Measurements from ENCODE around the gene SNX25. TPM values are rescaled to one million over a fixed set of nuclear protein-coding genes. Genes with fewer than 3 reads are reported as not detected.

The SNX25 gene
- total and polyA plus RNA-seq, 2 donors (not counting 1 experiment from before 2014, with no cell fraction given) = 12.0 to 77.6 TPM

DNA sequence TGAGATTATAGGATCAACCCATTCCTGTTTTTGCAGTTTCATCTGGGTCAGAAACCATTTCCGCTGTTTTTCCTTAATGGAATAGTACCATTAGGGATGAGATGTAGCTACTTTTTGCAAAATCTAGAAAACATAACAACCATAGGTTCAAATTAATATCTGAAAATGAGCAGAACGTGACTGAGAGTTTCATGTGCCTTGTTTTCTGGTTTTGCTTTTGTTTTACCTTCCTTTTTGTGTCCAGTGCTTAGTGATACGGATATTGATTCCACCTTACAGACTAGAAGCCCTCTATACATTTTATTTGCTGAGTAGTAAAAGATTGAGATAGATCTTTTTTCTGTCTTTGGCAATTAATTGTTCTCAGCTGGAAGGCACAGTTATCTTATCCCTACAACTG, 46.5 kb downstream of the SNX25 start:
- peaks cover 44% of the 10 kb centered on the region for H3K4me1 Mint-ChIP-seq
- H3K9me3 ChIP-seq (ENCODE audit: control extremely low read depth in 1 of 3, control insufficient read depth in 2 of 3, insufficient read depth in 1 of 3, low read length in 2 of 3) = no peaks in the 10 kb centered on the region
- peak overlapping the region; percentile 36 for H3K4me2 ChIP-seq (replicated peaks; ENCODE audit: low read depth, low read length, poor library complexity, severe bottlenecking)
- intact Hi-C loops (cut with micrococcal nuclease) = no loop called here
- H3K9ac ChIP-seq (ENCODE audit: low read length) = peak overlapping the region; percentile 23
- no peaks in the 10 kb centered on the region for H3K27me3 Mint-ChIP-seq
- H3K4me1 ChIP-seq (ENCODE audit: control insufficient read depth in 2 of 2, insufficient read depth in 2 of 2, low read length in 2 of 2) = peaks cover 22 to 27% of the 10 kb centered on the region in 2 donors
- peaks cover 79% of the 10 kb centered on the region for H3K79me2 ChIP-seq (ENCODE audit: control insufficient read depth, insufficient read depth, low read length)
- TF ChIP-seq, protein P1, sequence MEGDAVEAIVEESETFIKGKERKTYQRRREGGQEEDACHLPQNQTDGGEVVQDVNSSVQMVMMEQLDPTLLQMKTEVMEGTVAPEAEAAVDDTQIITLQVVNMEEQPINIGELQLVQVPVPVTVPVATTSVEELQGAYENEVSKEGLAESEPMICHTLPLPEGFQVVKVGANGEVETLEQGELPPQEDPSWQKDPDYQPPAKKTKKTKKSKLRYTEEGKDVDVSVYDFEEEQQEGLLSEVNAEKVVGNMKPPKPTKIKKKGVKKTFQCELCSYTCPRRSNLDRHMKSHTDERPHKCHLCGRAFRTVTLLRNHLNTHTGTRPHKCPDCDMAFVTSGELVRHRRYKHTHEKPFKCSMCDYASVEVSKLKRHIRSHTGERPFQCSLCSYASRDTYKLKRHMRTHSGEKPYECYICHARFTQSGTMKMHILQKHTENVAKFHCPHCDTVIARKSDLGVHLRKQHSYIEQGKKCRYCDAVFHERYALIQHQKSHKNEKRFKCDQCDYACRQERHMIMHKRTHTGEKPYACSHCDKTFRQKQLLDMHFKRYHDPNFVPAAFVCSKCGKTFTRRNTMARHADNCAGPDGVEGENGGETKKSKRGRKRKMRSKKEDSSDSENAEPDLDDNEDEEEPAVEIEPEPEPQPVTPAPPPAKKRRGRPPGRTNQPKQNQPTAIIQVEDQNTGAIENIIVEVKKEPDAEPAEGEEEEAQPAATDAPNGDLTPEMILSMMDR (IDR thresholded peaks at IDR 0.05) = no peak
- no peak for TF ChIP-seq EZH2 (IDR thresholded peaks at IDR 0.05; ENCODE audit: borderline replicate concordance, insufficient read depth, low read depth, low read length, poor library complexity, severe bottlenecking)
- peak overlapping the region in 1 of 2 donors; percentile 43 for H3K27ac ChIP-seq (ENCODE audit: low read length in 2 of 2)
- H3K9me3 Mint-ChIP-seq (ENCODE audit: insufficient read depth) = no peaks in the 10 kb centered on the region
- POLR2A ChIA-PET = interaction anchor here (0.6 kb wide), 1 partner anchor 11 kb away, joined by 3 read pairs; no protein-coding TSS in a partner anchor
- CTCF ChIA-PET = interaction anchor here (1.2 kb wide), 1 partner anchor 10 kb away, joined by 4 read pairs; no protein-coding TSS in a partner anchor
- no peaks in the 10 kb centered on the region for H3K27me3 ChIP-seq (replicated peaks in 1 of 4; ENCODE audit: control extremely low read depth in 1 of 4, control insufficient read depth in 3 of 4, insufficient read depth in 4 of 4, low read length in 3 of 4)
- WGBS (ENCODE audit: insufficient coverage) = no CpG with 5 or more reads among the region's 3 CpGs
- H4K20me1 ChIP-seq (ENCODE audit: control insufficient read depth, insufficient read depth, low read length, poor library complexity, severe bottlenecking) = peaks cover 5% of the 10 kb centered on the region
- peak overlapping the region in 2 of 5 experiments; percentile 38 to 40 for H3K4me3 ChIP-seq (ENCODE audit: control extremely low read depth in 1 of 5, extremely low read depth in 1 of 5, insufficient read depth in 1 of 5, low read depth in 2 of 5, low read length in 4 of 5)
- peaks cover 3 to 23% of the 10 kb centered on the region in 2 experiments for H3K36me3 ChIP-seq (replicated peaks in 1 of 2; ENCODE audit: control extremely low read depth in 1 of 2, control insufficient read depth in 1 of 2, extremely low read depth in 1 of 2, insufficient read depth in 2 of 2, low read length in 1 of 2)
- DNase-seq (peak; percentile 43), ATAC-seq (ENCODE audit: low read depth) (no peak)
- H3K4me3 Mint-ChIP-seq = no peak overlapping the region
- H3K27ac Mint-ChIP-seq = peak overlapping the region; percentile 4
- H2AFZ ChIP-seq (ENCODE audit: insufficient read depth, low read depth, low read length, poor library complexity, severe bottlenecking) = no peak overlapping the region

DNA sequence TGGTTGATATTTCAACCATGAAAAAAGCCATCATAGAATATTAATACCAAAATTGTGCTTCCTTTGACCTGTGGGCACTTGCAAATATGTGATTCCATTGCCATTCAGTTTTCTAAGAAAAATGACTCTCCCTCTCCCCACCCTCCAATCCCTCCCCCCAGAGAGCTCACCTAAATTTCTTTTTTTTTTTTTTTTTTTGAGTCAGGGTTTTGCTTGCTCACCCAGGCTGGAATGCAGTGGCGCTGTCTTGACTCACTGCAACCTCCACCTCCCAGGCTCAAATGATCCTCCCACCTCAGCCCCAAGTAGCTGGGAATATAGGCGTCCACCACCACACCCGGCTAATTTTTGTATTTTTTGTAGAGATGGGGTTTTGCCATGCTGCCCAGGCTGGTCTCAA, 47.0 kb downstream of the SNX25 start:
- Histone ChIP-seq H4K20me1 (ENCODE audit: control insufficient read depth, insufficient read depth, low read length, poor library complexity, severe bottlenecking) (peaks cover 5% of the 10 kb centered on the region), H3K4me3 (ENCODE audit: control extremely low read depth in 1 of 5, extremely low read depth in 1 of 5, insufficient read depth in 1 of 5, low read depth in 2 of 5, low read length in 4 of 5) (no peak overlapping the region), H3K4me1 (ENCODE audit: control insufficient read depth in 2 of 2, insufficient read depth in 2 of 2, low read length in 2 of 2) (peaks cover 22 to 27% of the 10 kb centered on the region in 2 donors), H3K9ac (ENCODE audit: low read length) (peak overlapping the region; percentile 23), H3K79me2 (ENCODE audit: control insufficient read depth, insufficient read depth, low read length) (peaks cover 79% of the 10 kb centered on the region), H3K9me3 (ENCODE audit: control extremely low read depth in 1 of 3, control insufficient read depth in 2 of 3, insufficient read depth in 1 of 3, low read length in 2 of 3) (no peaks in the 10 kb centered on the region), H2AFZ (ENCODE audit: insufficient read depth, low read depth, low read length, poor library complexity, severe bottlenecking) (no peak overlapping the region), H3K4me2 (replicated peaks; ENCODE audit: low read depth, low read length, poor library complexity, severe bottlenecking) (peak overlapping the region; percentile 36), H3K27ac (ENCODE audit: low read length in 2 of 2) (peak overlapping the region; percentile 27 to 43), H3K27me3 (replicated peaks in 1 of 4; ENCODE audit: control extremely low read depth in 1 of 4, control insufficient read depth in 3 of 4, insufficient read depth in 4 of 4, low read length in 3 of 4) (no peaks in the 10 kb centered on the region), H3K36me3 (replicated peaks in 1 of 2; ENCODE audit: control extremely low read depth in 1 of 2, control insufficient read depth in 1 of 2, extremely low read depth in 1 of 2, insufficient read depth in 2 of 2, low read length in 1 of 2) (peaks cover 3 to 24% of the 10 kb centered on the region in 2 experiments)
- Mint-ChIP-seq H3K27ac (no peak overlapping the region), H3K4me3 (no peak overlapping the region), H3K9me3 (ENCODE audit: insufficient read depth) (no peaks in the 10 kb centered on the region), H3K27me3 (no peaks in the 10 kb centered on the region), H3K4me1 (peaks cover 40% of the 10 kb centered on the region)
- WGBS (ENCODE audit: insufficient coverage) = no CpG with 5 or more reads among the region's 3 CpGs
- CTCF ChIA-PET = interaction anchor here (1.2 to 2.2 kb wide), 2 partner anchors 9 to 73 kb away, joined by 4 to 5 read pairs; no protein-coding TSS in a partner anchor
- POLR2A ChIA-PET = interaction anchor here (0.6 to 0.7 kb wide), 2 partner anchors 11 to 45 kb away, joined by 3 to 5 read pairs; no protein-coding TSS in a partner anchor
- no peak for DNase-seq
- TF ChIP-seq EZH2 (IDR thresholded peaks at IDR 0.05; ENCODE audit: borderline replicate concordance, insufficient read depth, low read depth, low read length, poor library complexity, severe bottlenecking) = no peak
- TF ChIP-seq, protein P1 (IDR thresholded peaks at IDR 0.05) = no peak
- no peak for ATAC-seq (ENCODE audit: low read depth)
- intact Hi-C loops (cut with micrococcal nuclease) = no loop called here

Measured in B cell (primary cell).